OCI-LY1 (cell line): ENCODE data around the gene PRAMEF10.

Source experiments
- CTCF ChIP-seq: fragments of 200-600 bp; sonication (generic), shearing (Covaris generic); IDR thresholded peaks from 2 replicates; pipeline ENCODE4 v1.5.1; 2017; ENCODE audit warnings: mild to moderate bottlenecking, antibody characterized with exemption, low read length, moderate library complexity, mixed read lengths
- EZH2 ChIP-seq: fragments of 200-600 bp; sonication (generic), shearing (Covaris generic); IDR thresholded peaks from 2 replicates; pipeline ENCODE4 v1.8.0; 2017; ENCODE audit warnings: borderline replicate concordance, mixed run types, mild to moderate bottlenecking, antibody characterized with exemption, low read length, moderate library complexity, mixed read lengths

DNA sequence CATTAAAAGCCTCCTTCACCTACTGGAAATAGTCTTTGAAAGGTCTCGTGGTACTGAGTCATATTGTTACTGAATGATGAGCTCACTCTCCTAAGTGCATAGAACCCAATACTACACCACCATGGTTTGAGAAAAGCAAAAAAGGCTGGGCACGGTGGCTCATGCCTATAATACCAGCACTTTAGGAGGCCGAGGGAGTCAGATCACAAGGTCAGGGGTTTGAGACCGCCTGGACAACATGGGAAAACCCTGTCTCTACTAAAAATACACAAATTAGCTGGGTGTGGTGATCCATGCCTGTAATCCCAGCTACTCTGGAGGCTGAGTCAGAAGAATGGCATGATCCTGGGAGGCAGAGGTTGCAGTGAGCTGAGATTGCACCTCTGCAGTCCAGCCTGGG, 46.3 kb downstream of the PRAMEF10 start:
- TF ChIP-seq CTCF (no peak), EZH2 (no peak)
